Right hindlimb (tissue), 1 donor: Measurements from ENCODE around the gene WDR45.
"Not testable (repeated sequence)": the region's sequence is repeated elsewhere in the genome, so short reads cannot be mapped to it uniquely, and the experiment has no call there.

Experiments
- DNase-seq: peaks from one replicate; pipeline ENCODE4 v3.0.0-alpha.2; 2018

Gene WDR45

GRCh38 chrX:49079489-49080428 lies at the start of gene WDR45:
Gene WDR45, minus strand, starts transcription at chrX:49079887. Its CDS starts 1,792 bp downstream, at chrX:49078095.
- DNase-seq, result peak; percentile 85

DNA sequence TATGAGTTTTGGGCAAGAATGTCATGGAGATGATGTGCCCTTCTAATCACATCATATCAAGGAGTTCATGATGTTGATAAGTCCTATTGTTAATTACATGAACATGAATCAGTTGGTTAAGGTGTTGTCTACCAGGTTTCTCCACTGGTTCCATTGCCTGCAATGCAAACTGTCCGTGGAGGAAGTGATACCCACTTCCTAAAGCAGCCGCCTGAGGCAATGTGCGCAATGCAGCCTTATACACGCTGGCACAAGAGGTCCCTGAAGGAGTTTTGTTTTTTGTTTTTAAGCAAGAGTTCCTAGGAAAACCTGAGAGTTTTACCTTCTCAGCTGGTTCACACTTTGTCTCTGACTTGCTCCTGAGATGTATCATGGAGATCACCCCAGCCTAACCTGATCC lies 49.7 kb upstream of the WDR45 start:
- DNase-seq, result no peak

DNA sequence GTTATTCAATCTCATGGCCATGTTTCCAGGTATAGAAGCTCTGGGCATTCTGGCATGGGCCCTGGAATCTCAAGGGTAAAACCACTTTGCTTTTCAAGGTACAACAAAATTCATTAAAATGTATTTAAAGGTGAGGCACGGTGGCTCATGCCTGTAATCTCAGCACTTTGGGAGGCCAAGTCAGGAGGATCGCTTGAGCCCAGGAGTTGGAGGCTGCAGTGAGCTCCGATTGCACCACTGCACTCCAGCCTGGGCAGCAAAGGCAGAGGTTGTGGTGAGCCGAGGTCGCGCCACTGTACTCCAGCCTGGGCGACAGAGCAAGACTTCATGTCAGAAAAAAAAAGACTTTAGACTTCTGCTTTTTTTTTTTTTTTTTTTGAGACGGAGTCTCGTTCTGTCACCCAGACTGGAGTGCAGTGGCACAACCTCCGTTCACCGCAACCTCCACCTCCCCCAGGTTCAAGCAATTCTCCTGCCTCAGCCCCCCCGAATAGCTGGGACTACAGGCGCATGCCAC lies 48.1 kb upstream of the WDR45 start:
- DNase-seq, result not testable (repeated sequence)

DNA sequence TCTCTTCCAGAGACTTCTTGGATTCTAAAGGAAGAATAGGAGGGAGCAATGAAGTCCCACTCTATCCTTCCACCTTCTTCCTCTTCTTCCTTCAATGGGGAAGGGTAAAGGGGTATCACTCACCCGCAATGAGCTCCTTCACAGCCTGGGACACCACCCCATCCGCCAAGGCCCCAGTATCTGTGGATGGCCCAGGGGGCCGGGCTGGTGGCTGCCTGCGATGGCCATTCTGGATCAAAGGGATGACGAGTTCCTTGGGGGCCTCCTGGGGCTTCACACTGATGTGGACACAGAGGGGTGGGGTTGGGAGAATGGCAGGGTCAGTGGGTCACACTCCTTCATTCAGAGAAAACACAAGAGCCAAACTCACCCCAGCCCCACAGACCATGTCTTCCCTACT lies 42.8 kb upstream of the WDR45 start:
- DNase-seq, result no peak

- no peak for DNase-seq
Observed at GRCh38 chrX:49120091-49120490, 40.4 kb upstream of the WDR45 start.

GRCh38 chrX:49117581-49117980 lies 37.9 kb upstream of the WDR45 start:
- no peak for DNase-seq

DNA sequence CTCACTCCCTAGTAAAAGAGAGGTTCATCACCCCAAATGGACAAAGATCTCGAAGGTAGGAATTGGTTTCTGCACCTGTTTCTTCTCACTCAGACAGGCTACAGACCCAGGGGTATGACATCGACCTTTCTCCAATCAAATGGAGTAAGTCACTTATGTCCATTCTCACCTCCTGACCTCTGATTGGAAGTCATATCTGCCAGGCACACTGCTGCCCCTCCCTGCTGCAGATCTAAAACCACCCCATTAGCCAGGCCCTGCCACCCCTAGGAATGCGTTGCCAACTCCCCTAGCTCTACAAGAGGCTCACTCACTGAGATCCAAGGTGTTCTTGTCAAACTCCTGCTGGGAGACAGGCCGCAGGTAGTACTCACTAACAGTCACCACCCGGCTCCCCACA lies 37.0 kb upstream of the WDR45 start:
- no peak for DNase-seq

DNA sequence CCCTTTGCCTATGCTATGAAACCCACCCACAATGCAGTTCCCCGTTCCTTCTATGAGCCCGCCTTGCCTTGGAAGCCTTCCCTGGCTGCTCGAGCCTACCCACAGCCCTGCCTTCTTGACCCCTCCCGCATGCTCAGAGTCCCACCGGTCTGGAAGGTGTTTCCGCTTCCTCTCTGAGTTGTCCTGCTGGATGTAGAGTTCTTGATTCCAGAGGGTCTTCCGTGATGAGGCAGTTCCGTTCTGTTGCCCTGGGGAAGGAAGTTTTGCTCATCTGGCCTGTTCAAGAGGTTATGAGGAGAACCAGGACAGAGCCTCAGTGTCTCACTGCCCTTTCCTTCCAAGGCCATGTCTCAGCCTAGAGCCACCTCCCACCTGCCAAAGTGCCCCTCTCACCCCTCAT lies 36.4 kb upstream of the WDR45 start:
- no peak for DNase-seq

DNA sequence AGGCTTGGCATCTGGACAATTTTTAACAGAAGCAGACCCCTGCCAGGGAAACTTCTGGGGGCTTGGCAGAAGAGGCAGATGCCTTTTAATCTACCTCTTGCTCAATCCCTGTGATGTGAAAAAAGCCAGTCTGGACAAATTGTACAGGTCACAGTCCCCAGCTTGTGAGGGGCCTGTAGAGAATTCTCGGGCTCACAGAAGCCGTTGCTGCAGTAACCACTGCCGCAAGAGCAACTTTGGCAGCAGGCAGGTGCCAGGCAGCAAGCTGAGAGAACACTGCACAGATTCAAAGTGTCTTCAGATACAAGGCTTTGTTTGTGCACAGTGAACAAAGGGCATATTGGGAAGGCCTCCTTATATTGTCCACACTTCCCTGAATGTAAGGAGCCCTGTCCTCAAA lies 32.1 kb upstream of the WDR45 start:
- DNase-seq, result no peak

DNA sequence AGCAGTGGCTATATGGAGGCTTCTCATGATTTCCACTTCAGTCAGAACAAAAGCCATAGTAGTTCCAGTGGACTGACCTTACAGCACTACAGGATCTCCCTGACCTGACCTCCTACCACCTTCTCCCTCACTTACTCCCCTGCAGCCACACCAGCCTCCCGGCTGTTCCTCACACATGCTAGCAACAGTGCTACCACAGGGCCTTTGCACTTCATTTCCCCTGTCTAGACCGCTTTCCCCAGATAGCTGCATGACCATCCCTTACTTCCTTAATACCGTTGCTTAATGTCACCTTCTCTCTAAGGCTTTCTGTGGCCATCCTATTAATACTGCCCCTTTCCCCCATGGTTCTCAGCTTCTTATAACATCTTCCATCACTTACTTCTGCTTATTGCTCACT lies 30.7 kb upstream of the WDR45 start:
- no peak for DNase-seq

- DNase-seq, result no peak
Observed at GRCh38 chrX:49108641-49109040, 29.0 kb upstream of the WDR45 start.

GRCh38 chrX:49106930-49107329 lies 27.2 kb upstream of the WDR45 start:
- no peak for DNase-seq

DNA sequence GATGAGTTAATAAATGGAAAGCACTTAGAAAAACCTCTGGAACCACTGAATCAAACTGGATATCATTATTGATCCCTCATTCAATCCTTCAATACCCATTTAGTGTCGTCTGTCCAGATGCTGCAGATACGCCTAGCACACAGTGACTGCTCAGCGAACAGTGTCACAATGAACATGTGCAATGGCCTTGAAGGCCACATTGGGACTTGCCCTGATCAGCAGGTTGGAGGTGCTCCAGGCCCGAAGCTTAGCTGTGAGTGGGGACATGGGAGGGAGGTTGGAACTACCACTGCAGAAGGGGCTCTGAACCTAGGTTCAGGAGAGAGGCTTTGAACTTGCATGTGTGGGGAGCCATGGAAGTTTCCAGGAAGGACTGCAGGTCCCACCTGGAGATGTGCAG lies 26.6 kb upstream of the WDR45 start:
- no peak for DNase-seq

GRCh38 chrX:49103637-49104036 lies 23.9 kb upstream of the WDR45 start:
- no peak for DNase-seq

GRCh38 chrX:49102190-49102589 lies 22.5 kb upstream of the WDR45 start:
- DNase-seq, result no peak

GRCh38 chrX:49101629-49101984 lies 21.9 kb upstream of the WDR45 start:
- no peak for DNase-seq

DNA sequence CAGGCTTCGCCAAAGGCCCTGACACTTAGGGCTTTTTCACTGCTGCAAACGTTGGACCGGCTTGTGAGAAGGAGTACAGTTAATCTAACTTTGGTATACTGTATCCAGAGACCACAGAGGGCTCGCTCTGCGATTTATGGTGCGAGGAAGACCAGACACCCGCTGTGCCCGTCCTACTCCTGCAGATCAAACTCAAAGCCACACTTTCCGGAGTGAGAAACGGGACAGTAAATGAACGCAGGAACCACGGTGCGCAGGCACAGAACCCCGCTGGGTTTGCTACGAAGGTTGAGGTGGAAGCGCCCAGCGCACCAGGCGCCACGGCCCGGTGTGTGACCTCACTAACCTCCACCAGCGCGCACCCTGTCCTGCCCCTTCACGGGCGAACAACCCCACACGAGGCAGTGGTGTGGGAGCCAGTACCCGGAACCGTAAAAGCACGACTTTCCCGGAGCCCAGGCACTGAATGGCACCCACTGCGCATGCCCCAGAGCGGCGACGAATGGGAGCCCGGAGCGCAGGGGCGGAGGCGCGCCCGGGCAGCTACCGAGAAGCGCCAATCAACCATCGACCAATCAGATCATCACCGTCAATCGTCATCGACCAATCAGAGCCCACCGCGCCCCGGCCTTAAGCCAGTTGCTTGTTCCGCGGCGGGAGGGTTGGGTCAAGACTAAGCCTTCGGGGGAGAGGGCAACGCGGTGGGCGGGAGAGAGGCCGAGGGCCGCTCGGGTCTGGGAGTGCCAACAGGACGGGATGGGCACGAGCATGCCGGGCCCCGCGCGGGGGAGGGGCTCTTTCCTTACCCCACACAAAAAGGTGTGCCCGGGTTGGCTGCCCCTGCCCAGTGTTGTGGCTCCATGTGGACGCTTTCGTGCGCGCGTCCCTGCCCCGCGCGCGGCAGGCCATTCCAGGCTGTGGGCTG lies 21.3 kb upstream of the WDR45 start:
- DNase-seq, result peak; percentile 93

GRCh38 chrX:49096419-49096818 lies 16.7 kb upstream of the WDR45 start:
- no peak for DNase-seq

- DNase-seq, result no peak
Observed at GRCh38 chrX:49089553-49089952, 9.9 kb upstream of the WDR45 start.

- no peak for DNase-seq
Observed at GRCh38 chrX:49082271-49082871, 2.7 kb upstream of the WDR45 start.

DNA sequence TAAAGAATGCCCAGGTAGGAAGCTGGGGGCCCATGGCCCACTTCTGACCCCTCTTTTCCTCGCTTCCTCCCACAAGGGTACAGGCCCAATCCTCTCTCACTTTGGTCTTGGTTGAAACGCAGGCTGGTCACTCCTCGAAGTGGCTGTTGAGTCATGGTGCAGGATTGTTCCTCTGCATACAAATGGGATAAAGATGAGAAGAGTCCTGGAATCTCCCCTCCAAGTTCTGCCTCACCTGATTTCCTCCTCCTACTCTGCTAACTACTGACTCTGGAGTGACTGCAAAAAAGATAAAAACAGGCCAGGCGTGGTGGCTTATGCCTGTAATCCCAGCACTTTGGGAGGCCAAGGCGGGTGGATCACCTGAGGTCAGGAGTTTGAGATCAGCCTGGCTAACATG lies 1.7 kb downstream of the WDR45 start:
- DNase-seq, result no peak

DNA sequence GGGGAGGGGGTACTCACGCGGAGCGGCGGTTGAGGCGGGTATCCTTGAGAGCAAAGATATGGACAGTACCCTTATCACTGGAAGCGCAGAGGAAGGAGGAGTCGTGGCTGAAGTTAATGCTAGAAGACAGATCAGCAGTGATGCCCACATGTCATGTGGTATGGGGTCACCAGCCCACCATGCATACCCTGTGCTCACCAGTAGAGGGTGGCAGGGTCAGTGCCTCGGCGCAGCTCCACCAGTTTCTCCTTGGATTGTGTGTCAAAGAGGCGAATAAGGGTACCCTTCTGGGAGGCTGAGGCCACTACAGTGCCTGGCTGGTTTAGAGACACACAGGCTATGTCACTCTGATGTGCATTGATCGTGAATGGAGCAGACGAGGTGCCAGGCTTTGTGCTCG lies 4.3 kb downstream of the WDR45 start:
- no peak for DNase-seq
